Colonic mucosa (tissue), 4 donors: ENCODE results near the gene EN1. TPM values are rescaled to one million over a fixed set of nuclear protein-coding genes. Genes with fewer than 3 reads are reported as not detected.
A peak's percentile ranks its signal among the peaks of the same experiment; 100 is the strongest.

ENCODE experiments used
- DNase-seq: peaks from one replicate; pipeline ENCODE4 v3.0.0-alpha.2; 2020
- H3K27ac ChIP-seq: fragments of 200-600 bp; one replicate; pipeline ENCODE4 v1.8.0; 2021
- H3K27me3 ChIP-seq: fragments of 200-600 bp; one replicate; pipeline ENCODE4 v1.8.0; 2021
- H3K36me3 ChIP-seq: fragments of 200-600 bp; one replicate; pipeline ENCODE4 v1.8.0; 2021
- H3K4me1 ChIP-seq: fragments of 200-600 bp; one replicate; pipeline ENCODE4 v1.8.0; 2021; ENCODE audit warnings: mild to moderate bottlenecking
- H3K4me3 ChIP-seq: fragments of 200-600 bp; one replicate; pipeline ENCODE4 v1.8.0; 2021
- H3K9ac ChIP-seq, 2 donors: one replicate each; pipeline ENCODE4 v1.7.0; 2013; ENCODE audit warnings: control low read depth in 2 of 2, low read depth in 2 of 2, low read length in 2 of 2
- H3K9me3 ChIP-seq: fragments of 200-600 bp; one replicate; pipeline ENCODE4 v1.8.0; 2021
- intact Hi-C: fragments of 100-400 bp; cut with DNase I; formaldehyde crosslinking; loops from one replicate; pipeline ENCODE4 v1.14.1; 2022
- total RNA-seq, 2 donors: library from RNA; stranded (reverse); fragmentation: NEBNext Ultra II Directional in 1 of 2; extraction: Animal tissue kit (Norgen Biotek cat#: 25700) in 1 of 2; gene quantifications; one replicate each; pipeline ENCODE4 v1.2.1, GENCODE V29; 2021
- TF ChIP-seq, protein P1 (sequence below): fragments of 200-600 bp; IDR thresholded peaks from one replicate; pipeline ENCODE4 v1.8.0; 2022; ENCODE audit warnings: antibody characterized with exemption, mild to moderate bottlenecking
- donor health status: healthy.
- donor health status: DM: no; HTN: no; CAD: no.
- donor health status: DM: no; HTN: no; CAD: no.

The EN1 gene
- total RNA-seq, 2 donors from 2014 or later, result not detected

- intact Hi-C loops, result loop anchor here (2.0 to 5.0 kb wide), 3 partner anchors 127 to 411 kb away; no protein-coding TSS in a partner anchor
- TF ChIP-seq, protein P1, sequence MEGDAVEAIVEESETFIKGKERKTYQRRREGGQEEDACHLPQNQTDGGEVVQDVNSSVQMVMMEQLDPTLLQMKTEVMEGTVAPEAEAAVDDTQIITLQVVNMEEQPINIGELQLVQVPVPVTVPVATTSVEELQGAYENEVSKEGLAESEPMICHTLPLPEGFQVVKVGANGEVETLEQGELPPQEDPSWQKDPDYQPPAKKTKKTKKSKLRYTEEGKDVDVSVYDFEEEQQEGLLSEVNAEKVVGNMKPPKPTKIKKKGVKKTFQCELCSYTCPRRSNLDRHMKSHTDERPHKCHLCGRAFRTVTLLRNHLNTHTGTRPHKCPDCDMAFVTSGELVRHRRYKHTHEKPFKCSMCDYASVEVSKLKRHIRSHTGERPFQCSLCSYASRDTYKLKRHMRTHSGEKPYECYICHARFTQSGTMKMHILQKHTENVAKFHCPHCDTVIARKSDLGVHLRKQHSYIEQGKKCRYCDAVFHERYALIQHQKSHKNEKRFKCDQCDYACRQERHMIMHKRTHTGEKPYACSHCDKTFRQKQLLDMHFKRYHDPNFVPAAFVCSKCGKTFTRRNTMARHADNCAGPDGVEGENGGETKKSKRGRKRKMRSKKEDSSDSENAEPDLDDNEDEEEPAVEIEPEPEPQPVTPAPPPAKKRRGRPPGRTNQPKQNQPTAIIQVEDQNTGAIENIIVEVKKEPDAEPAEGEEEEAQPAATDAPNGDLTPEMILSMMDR, result peak; percentile 70
Observed at GRCh38 chr2:118881490-118882129, 34.2 kb upstream of the EN1 start.

GRCh38 chr2:118880501-118880900 is 33.1 kb upstream of the EN1 start:
- no peaks in the 10 kb centered on the region for H3K27me3 ChIP-seq
- TF ChIP-seq, protein P1, result no peak

More at GRCh38 chr2:118881490-118882129, 34.2 kb upstream of the EN1 start:
- no peaks in the 10 kb centered on the region for H3K9me3 ChIP-seq
- no peaks in the 10 kb centered on the region for H3K4me1 ChIP-seq
- no peaks in the 10 kb centered on the region for H3K27me3 ChIP-seq
- no peak overlapping the region for H3K4me3 ChIP-seq
- H3K9ac ChIP-seq, result no peak overlapping the region
- no peak overlapping the region for H3K27ac ChIP-seq
- H3K36me3 ChIP-seq, result no peaks in the 10 kb centered on the region
- DNase-seq, result peak; percentile 74

GRCh38 chr2:118878531-118879149 is 31.2 kb upstream of the EN1 start:
- Histone ChIP-seq H3K9ac (no peak overlapping the region), H3K4me1 (no peaks in the 10 kb centered on the region), H3K27me3 (no peaks in the 10 kb centered on the region), H3K36me3 (no peaks in the 10 kb centered on the region), H3K9me3 (no peaks in the 10 kb centered on the region), H3K4me3 (no peak overlapping the region), H3K27ac (no peak overlapping the region)
- intact Hi-C loops, result loop anchor here (5.0 kb wide), 1 partner anchor 249 kb away; no protein-coding TSS in a partner anchor
- TF ChIP-seq, protein P1, result no peak
- no peak for DNase-seq

More at GRCh38 chr2:118880501-118880900, 33.1 kb upstream of the EN1 start:
- no peak overlapping the region for H3K27ac ChIP-seq
- H3K4me1 ChIP-seq, result no peaks in the 10 kb centered on the region
- no peaks in the 10 kb centered on the region for H3K9me3 ChIP-seq
- no peak overlapping the region for H3K4me3 ChIP-seq
- H3K9ac ChIP-seq, result no peak overlapping the region
- DNase-seq, result no peak
- H3K36me3 ChIP-seq, result no peaks in the 10 kb centered on the region
- intact Hi-C loops, result loop anchor here (2.0 to 5.0 kb wide), 2 partner anchors 294 to 412 kb away; no protein-coding TSS in a partner anchor

GRCh38 chr2:118875318-118875717 is 27.9 kb upstream of the EN1 start:
- intact Hi-C loops, result loop anchor here (5.0 kb wide), 1 partner anchor 252 kb away; no protein-coding TSS in a partner anchor
- H3K36me3 ChIP-seq, result no peaks in the 10 kb centered on the region
- no peaks in the 10 kb centered on the region for H3K27me3 ChIP-seq
- H3K9me3 ChIP-seq, result no peaks in the 10 kb centered on the region
- H3K4me3 ChIP-seq, result no peak overlapping the region
- TF ChIP-seq, protein P1, result no peak
- H3K27ac ChIP-seq, result no peak overlapping the region
- no peak overlapping the region for H3K9ac ChIP-seq
- no peak for DNase-seq
- H3K4me1 ChIP-seq, result no peaks in the 10 kb centered on the region

DNA sequence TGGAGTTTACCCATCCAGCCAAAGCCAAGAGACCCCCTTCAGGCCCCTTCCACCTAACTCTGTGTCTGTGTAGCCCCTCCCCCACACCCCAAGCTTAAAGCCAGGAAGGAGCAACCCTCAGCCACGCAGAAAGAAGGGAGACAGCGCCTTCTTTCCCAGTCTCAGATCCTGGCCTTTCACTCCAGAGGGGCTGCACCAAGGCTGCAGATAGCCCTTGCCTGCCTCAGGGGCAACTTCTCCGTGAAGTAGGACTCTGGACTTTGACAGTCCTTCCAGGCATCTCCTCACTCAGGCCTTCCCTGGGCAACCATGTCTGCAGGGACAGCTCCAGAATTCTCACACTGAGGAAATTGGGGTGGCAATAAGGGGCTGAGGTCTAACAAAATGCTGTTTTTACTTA is 26.9 kb upstream of the EN1 start:
- Histone ChIP-seq H3K4me3 (no peak overlapping the region), H3K9me3 (no peaks in the 10 kb centered on the region), H3K27me3 (no peaks in the 10 kb centered on the region), H3K9ac (no peak overlapping the region), H3K27ac (no peak overlapping the region), H3K4me1 (no peaks in the 10 kb centered on the region), H3K36me3 (no peaks in the 10 kb centered on the region)
- no peak for DNase-seq
- TF ChIP-seq, protein P1, result no peak
- intact Hi-C loops, result no loop called here
